Natural killer cell (primary cell): ENCODE data around the gene ZNF775. TPM values are rescaled to one million over a fixed set of nuclear protein-coding genes. Genes with fewer than 3 reads are reported as not detected.

Experiments
- ATAC-seq, 3 donors: fragments of 150-1000 bp in 2 of 3; fragments of 200-7000 bp in 1 of 3; cut with Tn5 transposase; 1 replicate in 1 of 3; 2 replicates in 2 of 3; pipeline ENCODE4 v1.10.0; 2021; ENCODE audit warnings: mild to moderate bottlenecking in 2 of 3, moderate library complexity in 2 of 3
- DNase-seq, 2 donors: peaks; one replicate each; pipeline versions ENCODE4 v3.0.0 to v3.0.0-alpha.2; 2013 to 2021; ENCODE audit warnings: mixed read lengths in 1 of 2
- H3K27ac ChIP-seq: one replicate; pipeline ENCODE4 v1.5.1; 2013; ENCODE audit warnings: mild to moderate bottlenecking, low read length
- H3K27me3 ChIP-seq: one replicate; pipeline ENCODE4 v1.6.1; 2013; ENCODE audit warnings: low read length; ENCODE audit not compliant: control insufficient read depth, insufficient read depth
- H3K36me3 ChIP-seq: one replicate; pipeline ENCODE4 v1.6.1; 2013; ENCODE audit warnings: low read length; ENCODE audit not compliant: control insufficient read depth, insufficient read depth
- H3K4me1 ChIP-seq: one replicate; pipeline ENCODE4 v1.6.1; 2013; ENCODE audit warnings: low read length; ENCODE audit not compliant: control insufficient read depth, insufficient read depth
- H3K4me3 ChIP-seq: one replicate; pipeline ENCODE4 v1.5.1; 2013; ENCODE audit warnings: low read length
- H3K9me3 ChIP-seq: one replicate; pipeline ENCODE4 v1.6.1; 2013; ENCODE audit warnings: low read length; ENCODE audit not compliant: control insufficient read depth, insufficient read depth
- H3K27ac Mint-ChIP-seq, 2 donors: one replicate each; pipeline ENCODE4 v1.8.0; 2022; ENCODE audit warnings: mild to moderate bottlenecking in 2 of 2, mixed read lengths in 2 of 2, moderate library complexity in 1 of 2
- H3K27me3 Mint-ChIP-seq, 2 donors: one replicate each; pipeline ENCODE4 v1.8.0; 2022; ENCODE audit warnings: low read depth in 2 of 2, mixed read lengths in 2 of 2
- H3K36me3 Mint-ChIP-seq: one replicate; pipeline ENCODE4 v1.8.0; 2022; ENCODE audit warnings: mixed read lengths
- H3K4me1 Mint-ChIP-seq, 2 donors: one replicate each; pipeline ENCODE4 v1.8.0; 2022; ENCODE audit warnings: mixed read lengths in 2 of 2
- H3K4me3 Mint-ChIP-seq: one replicate; pipeline ENCODE4 v1.8.0; 2022; ENCODE audit warnings: mild to moderate bottlenecking, moderate library complexity, mixed read lengths
- H3K9me3 Mint-ChIP-seq, 2 donors: one replicate each; pipeline ENCODE4 v1.8.0; 2022; ENCODE audit warnings: mixed read lengths in 2 of 2
- CTCF ChIP-seq: fragments of 200-600 bp; IDR thresholded peaks from one replicate; pipeline ENCODE4 v1.8.0; 2022; ENCODE audit warnings: antibody characterized with exemption
- WGBS: methylation state at CpG from one replicate; pipeline ENCODE4 v1.1.7; 2013; ENCODE audit warnings: missing lambda C conversion rate; ENCODE audit not compliant: insufficient coverage; 5-methylcytosine and 5-hydroxymethylcytosine counted together
- intact Hi-C: fragments of 100-400 bp; cut with micrococcal nuclease; formaldehyde crosslinking; loops from one replicate; pipeline ENCODE4 v1.14.2; 2022
- total RNA-seq, 4 donors: library from RNA; stranded (reverse); fragments of 120-200 nt in 1 of 4; gene quantifications; one replicate each; pipeline versions ENCODE4 v1.2.3 to v1.2.4, GENCODE V29; 2013 to 2022

The ZNF775 gene
- total RNA-seq, 3 donors from 2014 or later (not counting 1 experiment from before 2014, with no cell fraction given), result 1.3 to 2.7 (median 1.6) TPM

DNA sequence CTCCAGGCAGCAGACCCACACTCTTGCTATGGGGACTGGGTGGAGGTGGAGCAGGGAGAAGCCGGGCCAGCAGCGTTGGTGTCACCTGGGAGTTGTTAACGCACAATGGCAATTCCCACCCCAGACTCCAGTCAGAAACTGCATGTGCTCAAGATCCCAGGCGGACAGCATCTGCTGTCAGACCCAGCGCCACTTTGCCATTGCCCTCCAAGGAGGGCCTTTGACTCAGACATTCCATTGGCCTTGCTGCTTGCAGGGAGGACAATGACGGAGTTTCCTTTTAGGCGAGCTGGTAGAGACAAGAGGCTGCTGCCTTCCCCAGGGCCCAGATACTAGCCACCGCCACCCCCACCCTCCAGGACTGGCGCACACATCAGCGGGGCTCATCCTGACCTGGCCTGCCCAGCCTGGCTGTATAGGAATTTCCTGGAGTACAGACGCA lies 34.5 kb downstream of the ZNF775 start:
- TF ChIP-seq CTCF, result no peak
- ATAC-seq, result no peak
- Mint-ChIP-seq H3K4me3 (no peak overlapping the region), H3K9me3 (no peaks in the 10 kb centered on the region), H3K36me3 (no peaks in the 10 kb centered on the region), H3K4me1 (peaks cover 4 to 5% of the 10 kb centered on the region in 2 donors), H3K27me3 (no peaks in the 10 kb centered on the region), H3K27ac (no peak overlapping the region)
- Histone ChIP-seq H3K27ac (no peak overlapping the region), H3K9me3 (no peaks in the 10 kb centered on the region), H3K4me3 (no peak overlapping the region), H3K4me1 (peaks cover 8% of the 10 kb centered on the region), H3K27me3 (no peaks in the 10 kb centered on the region), H3K36me3 (peaks cover 9% of the 10 kb centered on the region)
- intact Hi-C loops, result no loop called here
- WGBS, result 95% methylated on average over 11 of the region's 11 CpGs
- no peak for DNase-seq

GRCh38 chr7:150415161-150416153 lies 36.3 kb downstream of the ZNF775 start:
- no peaks in the 10 kb centered on the region for H3K4me1 Mint-ChIP-seq
- Histone ChIP-seq H3K27me3 (no peaks in the 10 kb centered on the region), H3K4me3 (no peak overlapping the region), H3K36me3 (peaks cover 6% of the 10 kb centered on the region), H3K9me3 (no peaks in the 10 kb centered on the region), H3K4me1 (no peaks in the 10 kb centered on the region), H3K27ac (no peak overlapping the region)
- no peaks in the 10 kb centered on the region for H3K9me3 Mint-ChIP-seq
- H3K4me3 Mint-ChIP-seq, result no peak overlapping the region
- ATAC-seq (no peak), DNase-seq (no peak)
- no peak for TF ChIP-seq CTCF
- H3K36me3 Mint-ChIP-seq, result no peaks in the 10 kb centered on the region
- no peak overlapping the region for H3K27ac Mint-ChIP-seq
- 93% methylated on average over 19 of the region's 19 CpGs for WGBS
- intact Hi-C loops, result no loop called here
- peaks cover 0 to 3% of the 10 kb centered on the region in 2 donors for H3K27me3 Mint-ChIP-seq

DNA sequence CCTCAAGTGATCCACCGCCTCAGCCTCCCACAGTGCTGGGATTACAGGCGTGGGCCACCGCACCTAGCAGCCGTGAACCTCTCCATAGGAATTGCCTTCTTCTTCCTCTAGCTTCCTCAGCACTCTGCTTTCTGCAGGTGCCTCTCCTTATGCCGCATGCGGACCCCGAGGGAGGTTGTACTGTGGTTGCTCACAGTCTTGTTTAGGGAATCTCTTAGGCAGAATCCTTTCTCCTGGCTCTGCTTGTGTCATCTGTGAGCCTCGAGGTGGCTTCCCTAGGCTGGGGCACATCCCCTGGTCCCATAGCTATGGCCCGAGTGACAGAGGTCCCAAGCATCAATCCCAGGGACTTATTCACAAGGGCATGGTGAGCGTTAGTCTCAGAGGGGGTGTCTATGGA lies 38.1 kb downstream of the ZNF775 start:
- no peak for DNase-seq
- Mint-ChIP-seq H3K9me3 (no peaks in the 10 kb centered on the region), H3K4me1 (peaks cover 7 to 8% of the 10 kb centered on the region in 2 donors), H3K36me3 (no peaks in the 10 kb centered on the region), H3K4me3 (no peak overlapping the region), H3K27me3 (peaks cover 0 to 7% of the 10 kb centered on the region in 2 donors), H3K27ac (no peak overlapping the region)
- intact Hi-C loops, result no loop called here
- Histone ChIP-seq H3K4me3 (no peak overlapping the region), H3K27ac (no peak overlapping the region), H3K27me3 (no peaks in the 10 kb centered on the region), H3K36me3 (no peaks in the 10 kb centered on the region), H3K9me3 (no peaks in the 10 kb centered on the region), H3K4me1 (no peaks in the 10 kb centered on the region)
- 96% methylated on average over 10 of the region's 10 CpGs for WGBS
- no peak for TF ChIP-seq CTCF
- ATAC-seq, result no peak
